ENCODE results near the gene TAF1D. TPM values are rescaled to one million over a fixed set of nuclear protein-coding genes. Genes with fewer than 3 reads are reported as not detected.
"Not testable (repeated sequence)": the region's sequence is repeated elsewhere in the genome, so short reads cannot be mapped to it uniquely, and the experiment has no call there.

Gene TAF1D
- total RNA-seq, 1 experiment from 2014 or later = 429 TPM

DNA sequence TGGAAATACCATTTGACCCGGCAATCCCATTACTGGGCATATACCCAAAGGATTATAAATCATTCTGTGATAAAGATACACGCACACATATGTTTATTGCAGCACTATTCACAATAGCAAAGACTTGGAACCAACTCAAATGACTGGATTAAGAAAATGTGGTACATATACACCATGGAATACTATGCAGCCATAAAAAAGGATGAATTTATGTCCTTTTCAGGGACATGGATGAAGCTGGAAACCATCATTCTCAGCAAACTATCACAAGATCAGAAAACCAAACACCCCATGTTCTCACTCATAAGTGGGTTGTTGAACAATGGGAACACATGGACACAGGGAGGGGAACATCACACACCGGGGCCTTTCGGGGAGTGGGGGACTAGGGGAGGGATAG, 17.8 kb upstream of the TAF1D start:
- not testable (repeated sequence) for H3K27me3 ChIP-seq (ENCODE audit: low read length); H3K9me2 ChIP-seq (replicated peaks; ENCODE audit: insufficient read depth, low read length); H2AFZ ChIP-seq (ENCODE audit: low read length); H3K4me3 ChIP-seq (ENCODE audit: low read length); H3K9me3 ChIP-seq (ENCODE audit: low read length); H3K9ac ChIP-seq (ENCODE audit: low read length); DNase-seq; H3K27ac ChIP-seq (ENCODE audit: low read length); H3K4me1 ChIP-seq (ENCODE audit: low read length); H4K20me1 ChIP-seq (ENCODE audit: insufficient read depth, low read depth, low read length); H3K79me2 ChIP-seq (ENCODE audit: low read length); H3K4me2 ChIP-seq (ENCODE audit: low read depth, low read length, poor library complexity, severe bottlenecking)
- H3K36me3 ChIP-seq (ENCODE audit: insufficient read depth, low read length) = peaks cover 53% of the 10 kb centered on the region

- Histone ChIP-seq H3K9ac (ENCODE audit: low read length) (no peak overlapping the region), H3K36me3 (ENCODE audit: insufficient read depth, low read length) (peaks cover 54% of the 10 kb centered on the region), H3K4me2 (ENCODE audit: low read depth, low read length, poor library complexity, severe bottlenecking) (no peak overlapping the region), H3K27me3 (ENCODE audit: low read length) (no peaks in the 10 kb centered on the region), H3K9me3 (ENCODE audit: low read length) (no peaks in the 10 kb centered on the region), H3K79me2 (ENCODE audit: low read length) (no peaks in the 10 kb centered on the region), H2AFZ (ENCODE audit: low read length) (no peak overlapping the region), H3K4me3 (ENCODE audit: low read length) (no peak overlapping the region), H4K20me1 (ENCODE audit: insufficient read depth, low read depth, low read length) (no peaks in the 10 kb centered on the region), H3K27ac (ENCODE audit: low read length) (no peak overlapping the region), H3K9me2 (replicated peaks; ENCODE audit: insufficient read depth, low read length) (no peaks in the 10 kb centered on the region), H3K4me1 (ENCODE audit: low read length) (no peaks in the 10 kb centered on the region)
- DNase-seq = no peak
Measured at GRCh38 chr11:93757924-93758865, 16.9 kb upstream of the TAF1D start.

- DNase-seq = no peak
- Histone ChIP-seq H3K27me3 (ENCODE audit: low read length) (no peaks in the 10 kb centered on the region), H3K4me3 (ENCODE audit: low read length) (no peak overlapping the region), H2AFZ (ENCODE audit: low read length) (no peak overlapping the region), H3K9me3 (ENCODE audit: low read length) (no peaks in the 10 kb centered on the region), H3K36me3 (ENCODE audit: insufficient read depth, low read length) (peaks cover 46% of the 10 kb centered on the region), H3K79me2 (ENCODE audit: low read length) (no peaks in the 10 kb centered on the region), H3K27ac (ENCODE audit: low read length) (no peak overlapping the region), H3K4me2 (ENCODE audit: low read depth, low read length, poor library complexity, severe bottlenecking) (no peak overlapping the region), H3K9ac (ENCODE audit: low read length) (no peak overlapping the region), H4K20me1 (ENCODE audit: insufficient read depth, low read depth, low read length) (no peaks in the 10 kb centered on the region), H3K4me1 (ENCODE audit: low read length) (no peaks in the 10 kb centered on the region), H3K9me2 (replicated peaks; ENCODE audit: insufficient read depth, low read length) (no peaks in the 10 kb centered on the region)
Measured at GRCh38 chr11:93757301-93757700, 16.0 kb upstream of the TAF1D start.

DNA sequence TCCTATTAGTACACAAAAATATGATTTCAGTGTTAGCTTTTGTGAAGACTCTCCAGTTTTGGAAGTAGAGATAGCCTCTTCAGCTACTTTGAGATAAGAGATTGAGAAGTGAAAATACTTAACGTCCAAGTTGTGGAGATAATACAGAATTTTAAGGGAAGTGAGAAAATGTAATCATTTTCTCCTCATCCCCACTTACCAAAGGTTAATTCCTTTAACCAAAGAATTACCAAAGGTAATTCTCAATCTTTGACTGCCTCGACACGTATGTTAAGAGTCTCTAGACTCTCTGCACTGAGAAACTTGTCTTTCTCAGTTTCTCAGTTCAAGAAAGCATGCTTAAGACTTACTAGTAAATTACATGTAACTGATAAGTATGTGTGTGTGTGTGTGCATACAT, 15.5 kb upstream of the TAF1D start:
- Histone ChIP-seq H3K4me1 (ENCODE audit: low read length) (no peaks in the 10 kb centered on the region), H3K4me3 (ENCODE audit: low read length) (no peak overlapping the region), H3K27ac (ENCODE audit: low read length) (no peak overlapping the region), H3K4me2 (ENCODE audit: low read depth, low read length, poor library complexity, severe bottlenecking) (no peak overlapping the region), H3K9me2 (replicated peaks; ENCODE audit: insufficient read depth, low read length) (no peaks in the 10 kb centered on the region), H3K27me3 (ENCODE audit: low read length) (no peaks in the 10 kb centered on the region), H2AFZ (ENCODE audit: low read length) (no peak overlapping the region), H3K9me3 (ENCODE audit: low read length) (no peaks in the 10 kb centered on the region), H4K20me1 (ENCODE audit: insufficient read depth, low read depth, low read length) (no peaks in the 10 kb centered on the region), H3K36me3 (ENCODE audit: insufficient read depth, low read length) (peaks cover 41% of the 10 kb centered on the region), H3K9ac (ENCODE audit: low read length) (no peak overlapping the region), H3K79me2 (ENCODE audit: low read length) (no peaks in the 10 kb centered on the region)
- DNase-seq = no peak

DNA sequence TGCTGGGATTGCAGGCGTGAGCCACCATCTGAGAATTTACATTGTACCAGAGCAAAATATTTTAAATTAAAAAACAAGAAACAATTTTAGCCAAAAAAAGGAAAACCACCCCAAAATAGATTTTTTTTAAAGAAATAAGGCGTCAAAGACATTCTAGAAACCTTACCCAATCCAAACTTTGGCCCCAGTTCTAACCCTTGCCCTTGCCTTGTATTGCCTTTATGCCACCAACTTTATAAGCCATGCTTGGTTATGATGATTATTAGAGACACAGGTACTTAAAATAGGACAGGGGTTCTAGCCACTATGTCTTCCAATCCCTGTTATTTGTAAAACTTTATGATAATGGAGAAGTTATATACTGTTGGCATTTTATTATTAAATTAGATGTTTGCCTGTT, 11.9 kb upstream of the TAF1D start:
- no peaks in the 10 kb centered on the region for H3K27me3 ChIP-seq (ENCODE audit: low read length)
- no peaks in the 10 kb centered on the region for H3K4me1 ChIP-seq (ENCODE audit: low read length)
- no peak overlapping the region for H2AFZ ChIP-seq (ENCODE audit: low read length)
- no peaks in the 10 kb centered on the region for H4K20me1 ChIP-seq (ENCODE audit: insufficient read depth, low read depth, low read length)
- H3K79me2 ChIP-seq (ENCODE audit: low read length) = no peaks in the 10 kb centered on the region; the same call in 1 of the 2 replicates
- H3K4me2 ChIP-seq (ENCODE audit: low read depth, low read length, poor library complexity, severe bottlenecking) = no peak overlapping the region
- H3K9me2 ChIP-seq (replicated peaks; ENCODE audit: insufficient read depth, low read length) = no peaks in the 10 kb centered on the region
- no peaks in the 10 kb centered on the region for H3K9me3 ChIP-seq (ENCODE audit: low read length)
- H3K36me3 ChIP-seq (ENCODE audit: insufficient read depth, low read length) = peaks cover 20% of the 10 kb centered on the region
- no peak for DNase-seq
- H3K27ac ChIP-seq (ENCODE audit: low read length) = no peak overlapping the region
- no peak overlapping the region for H3K9ac ChIP-seq (ENCODE audit: low read length)
- H3K4me3 ChIP-seq (ENCODE audit: low read length) = no peak overlapping the region

DNA sequence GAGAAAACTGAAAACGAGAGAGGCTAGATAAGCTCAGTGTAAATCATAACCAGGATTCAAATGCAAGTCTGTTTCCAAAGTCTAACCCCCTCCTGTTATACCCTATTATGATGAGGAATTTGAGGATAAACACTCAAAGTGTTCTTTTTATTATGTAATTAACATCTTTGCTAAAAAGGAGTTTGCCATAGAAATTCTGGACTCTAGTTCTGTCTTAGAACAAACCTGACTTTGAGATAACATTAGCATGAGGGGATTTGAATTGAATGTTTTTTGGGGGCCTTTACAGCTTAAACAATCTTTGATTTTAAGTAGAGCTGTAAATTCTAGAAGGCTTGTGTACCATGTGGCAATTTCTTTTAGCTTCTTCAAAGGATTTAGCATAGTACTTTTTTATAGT, 9.7 kb upstream of the TAF1D start:
- no peaks in the 10 kb centered on the region for H3K27me3 ChIP-seq (ENCODE audit: low read length)
- peaks cover 3% of the 10 kb centered on the region; the same call in 1 of the 2 replicates for H3K79me2 ChIP-seq (ENCODE audit: low read length)
- H2AFZ ChIP-seq (ENCODE audit: low read length) = no peak overlapping the region
- H3K36me3 ChIP-seq (ENCODE audit: insufficient read depth, low read length) = peaks cover 14% of the 10 kb centered on the region
- no peak overlapping the region for H3K4me3 ChIP-seq (ENCODE audit: low read length)
- no peak overlapping the region for H3K9ac ChIP-seq (ENCODE audit: low read length)
- no peak for DNase-seq
- no peak overlapping the region for H3K4me2 ChIP-seq (ENCODE audit: low read depth, low read length, poor library complexity, severe bottlenecking)
- H3K4me1 ChIP-seq (ENCODE audit: low read length) = no peaks in the 10 kb centered on the region
- H3K9me2 ChIP-seq (replicated peaks; ENCODE audit: insufficient read depth, low read length) = no peaks in the 10 kb centered on the region
- no peaks in the 10 kb centered on the region for H4K20me1 ChIP-seq (ENCODE audit: insufficient read depth, low read depth, low read length)
- no peak overlapping the region for H3K27ac ChIP-seq (ENCODE audit: low read length)
- no peaks in the 10 kb centered on the region for H3K9me3 ChIP-seq (ENCODE audit: low read length)

GRCh38 chr11:93747122-93747521, 5.8 kb upstream of the TAF1D start:
- Histone ChIP-seq H4K20me1 (ENCODE audit: insufficient read depth, low read depth, low read length) (no peaks in the 10 kb centered on the region), H3K4me2 (ENCODE audit: low read depth, low read length, poor library complexity, severe bottlenecking) (no peak overlapping the region), H3K27ac (ENCODE audit: low read length) (no peak overlapping the region), H2AFZ (ENCODE audit: low read length) (no peak overlapping the region), H3K9me3 (ENCODE audit: low read length) (no peaks in the 10 kb centered on the region), H3K27me3 (ENCODE audit: low read length) (no peaks in the 10 kb centered on the region), H3K36me3 (ENCODE audit: insufficient read depth, low read length) (peaks cover 8% of the 10 kb centered on the region; the same call in 1 of the 2 replicates), H3K9me2 (replicated peaks; ENCODE audit: insufficient read depth, low read length) (no peaks in the 10 kb centered on the region), H3K4me1 (ENCODE audit: low read length) (peaks cover 7% of the 10 kb centered on the region), H3K4me3 (ENCODE audit: low read length) (no peak overlapping the region), H3K9ac (ENCODE audit: low read length) (no peak overlapping the region), H3K79me2 (ENCODE audit: low read length) (peaks cover 33% of the 10 kb centered on the region)
- no peak for DNase-seq

- H3K79me2 ChIP-seq (ENCODE audit: low read length) = peaks cover 42% of the 10 kb centered on the region
- H3K4me1 ChIP-seq (ENCODE audit: low read length) = peaks cover 7% of the 10 kb centered on the region
- no peak overlapping the region for H3K4me2 ChIP-seq (ENCODE audit: low read depth, low read length, poor library complexity, severe bottlenecking)
- no peak overlapping the region for H3K27ac ChIP-seq (ENCODE audit: low read length)
- no peak for DNase-seq
- no peaks in the 10 kb centered on the region; the same call in 1 of the 2 replicates for H4K20me1 ChIP-seq (ENCODE audit: insufficient read depth, low read depth, low read length)
- H3K9me2 ChIP-seq (replicated peaks; ENCODE audit: insufficient read depth, low read length) = no peaks in the 10 kb centered on the region
- H3K4me3 ChIP-seq (ENCODE audit: low read length) = no peak overlapping the region
- H3K9ac ChIP-seq (ENCODE audit: low read length) = no peak overlapping the region
- H3K27me3 ChIP-seq (ENCODE audit: low read length) = no peaks in the 10 kb centered on the region
- H3K9me3 ChIP-seq (ENCODE audit: low read length) = no peaks in the 10 kb centered on the region
- H3K36me3 ChIP-seq (ENCODE audit: insufficient read depth, low read length) = peaks cover 8% of the 10 kb centered on the region; the same call in 1 of the 2 replicates
- no peak overlapping the region for H2AFZ ChIP-seq (ENCODE audit: low read length)
Measured at GRCh38 chr11:93746101-93746500, 4.8 kb upstream of the TAF1D start.
